ENCODE results near the gene ART1. TPM values are rescaled to one million over a fixed set of nuclear protein-coding genes. Genes with fewer than 3 reads are reported as not detected.
"Not testable (repeated sequence)": the region's sequence is repeated elsewhere in the genome, so short reads cannot be mapped to it uniquely, and the experiment has no call there.

The ART1 gene
- polyA plus RNA-seq, 6 donors from 2014 or later, result not detected

DNA sequence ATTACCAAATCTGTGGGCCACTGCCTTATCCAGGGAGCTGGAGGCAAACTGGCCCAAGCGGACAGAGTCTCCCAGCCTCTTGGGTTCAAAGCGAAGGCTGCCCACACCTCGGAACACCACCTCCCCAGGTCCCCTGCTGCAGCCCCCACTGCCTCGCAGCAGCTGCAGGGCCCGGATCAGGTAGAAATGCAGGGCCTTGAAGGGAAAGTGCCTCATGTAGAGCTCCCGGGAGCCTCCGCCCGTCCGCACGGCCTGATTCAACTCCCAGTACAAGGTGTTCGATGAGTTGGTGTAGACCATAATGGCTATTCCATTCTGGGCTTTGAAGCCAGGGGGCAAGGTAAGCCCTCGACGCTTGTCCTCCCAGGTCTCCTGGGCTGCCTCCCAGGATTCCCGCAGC is 5.1 kb upstream of the ART1 start:
- Mint-ChIP-seq H3K4me3 (no peak overlapping the region), H3K27ac (no peak overlapping the region), H3K4me1 (peaks cover 6 to 12% (median 10%) of the 10 kb centered on the region in 3 donors), H3K36me3 (peaks cover 0 to 15% of the 10 kb centered on the region in 2 donors), H3K9me3 (peaks cover 0 to 7% (median 2%) of the 10 kb centered on the region in 7 donors), H3K27me3 (peaks cover 16 to 68% (median 47%) of the 10 kb centered on the region in 3 donors)
- DNase-seq (no peak), ATAC-seq (ENCODE audit: low read depth in 2 of 2) (no peak)

DNA sequence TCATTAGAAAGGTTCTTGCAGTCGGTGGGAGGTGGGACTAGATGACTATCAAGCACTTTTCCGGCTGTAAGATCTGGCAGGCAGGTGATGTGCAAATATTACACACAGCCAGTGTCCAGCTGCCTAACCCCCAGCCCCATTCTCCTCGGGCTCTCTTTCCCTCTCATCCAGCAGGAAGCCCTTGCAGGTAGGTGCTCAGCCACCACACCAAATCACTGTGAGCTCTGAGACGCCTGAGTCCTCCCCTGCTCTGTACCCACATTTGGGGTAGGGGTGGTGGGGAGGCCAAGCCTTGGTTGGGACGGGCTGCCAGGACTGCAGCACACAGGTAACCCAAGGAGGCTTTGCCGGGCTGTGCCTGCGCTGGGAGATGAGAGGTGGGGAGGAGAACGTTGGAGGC is 3.7 kb upstream of the ART1 start:
- H3K27me3 Mint-ChIP-seq, result peaks cover 25 to 69% (median 61%) of the 10 kb centered on the region in 3 donors
- H3K9me3 Mint-ChIP-seq, result peaks cover 0 to 11% (median 2%) of the 10 kb centered on the region in 7 donors
- peaks cover 0 to 18% of the 10 kb centered on the region in 2 donors for H3K36me3 Mint-ChIP-seq
- H3K4me3 Mint-ChIP-seq, result peak overlapping the region in 7 of 8 donors; percentile 56 to 89 (median 75)
- H3K4me1 Mint-ChIP-seq, result peaks cover 6 to 12% (median 10%) of the 10 kb centered on the region in 3 donors
- H3K27ac Mint-ChIP-seq, result peak overlapping the region in 3 of 6 donors; percentile 47 to 89 (median 65)
- no peak for ATAC-seq (ENCODE audit: low read depth in 2 of 2)
- DNase-seq, result no peak

DNA sequence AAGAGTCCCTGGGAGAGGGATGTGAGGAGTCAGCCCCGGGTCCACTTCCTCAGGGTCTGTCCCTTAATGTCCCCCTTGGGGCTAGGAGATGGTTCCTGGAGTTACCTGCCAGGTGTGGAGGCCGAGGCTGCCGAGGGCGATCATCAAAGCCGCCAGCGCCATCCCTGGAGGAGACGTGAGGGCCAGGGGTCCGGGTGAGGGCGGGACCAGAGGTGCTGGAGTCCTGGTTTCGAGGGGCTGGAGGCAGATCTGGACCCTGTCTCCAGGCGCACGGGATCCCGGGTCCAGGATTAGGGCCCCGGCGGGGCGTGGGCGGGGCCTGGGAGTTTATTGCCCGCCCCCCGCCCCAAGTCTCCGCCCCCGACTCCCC is 3.2 kb upstream of the ART1 start, which contains the start of gene ART5:
ART5 (minus strand) TSS at position 292 of the 370 bp plus-strand sequence; CDS start at position 162, 130 bp downstream.
- DNase-seq (no peak), ATAC-seq (ENCODE audit: low read depth in 2 of 2) (no peak)
- Mint-ChIP-seq H3K4me1 (peaks cover 6 to 12% (median 10%) of the 10 kb centered on the region in 3 donors), H3K9me3 (peaks cover 0 to 11% (median 2%) of the 10 kb centered on the region in 7 donors), H3K36me3 (peaks cover 0 to 18% of the 10 kb centered on the region in 2 donors), H3K4me3 (peak within 1 kb of the TSS; percentile 57 to 89 (median 80)), H3K27ac (peak within 1 kb of the TSS in 4 of 6 donors; percentile 21 to 89 (median 64)), H3K27me3 (peaks cover 30 to 64% (median 61%) of the 10 kb centered on the region in 3 donors)

GRCh38 chr11:3642071-3642951 is 2.6 kb upstream of the ART1 start:
- H3K27me3 Mint-ChIP-seq, result peaks cover 32 to 63% (median 61%) of the 10 kb centered on the region in 3 donors
- peaks cover 6 to 12% (median 10%) of the 10 kb centered on the region in 3 donors for H3K4me1 Mint-ChIP-seq
- H3K9me3 Mint-ChIP-seq, result peaks cover 0 to 11% (median 2%) of the 10 kb centered on the region in 7 donors
- DNase-seq (peak; percentile 32), ATAC-seq (ENCODE audit: low read depth in 2 of 2) (peak; percentile 90 to 92)
- H3K27ac Mint-ChIP-seq, result peak overlapping the region in 3 of 6 donors; percentile 21 to 64 (median 52)
- H3K36me3 Mint-ChIP-seq, result peaks cover 0 to 18% of the 10 kb centered on the region in 2 donors
- peak overlapping the region; percentile 57 to 88 (median 75) for H3K4me3 Mint-ChIP-seq

- H3K27me3 Mint-ChIP-seq, result peaks cover 38 to 68% (median 61%) of the 10 kb centered on the region in 3 donors
- peaks cover 6 to 12% (median 10%) of the 10 kb centered on the region in 3 donors for H3K4me1 Mint-ChIP-seq
- H3K27ac Mint-ChIP-seq; DNase-seq; ATAC-seq (ENCODE audit: low read depth in 2 of 2): not testable (repeated sequence)
- H3K36me3 Mint-ChIP-seq, result peaks cover 0 to 18% of the 10 kb centered on the region in 2 donors
- H3K4me3 Mint-ChIP-seq, result peak overlapping the region in 5 of 8 donors; percentile 55 to 85 (median 75)
- H3K9me3 Mint-ChIP-seq, result peaks cover 0 to 11% (median 2%) of the 10 kb centered on the region in 7 donors
These were observed 1.8 kb upstream of the ART1 start for GRCh38 chr11:3643102-3643546.

GRCh38 chr11:3645552-3645951 is 624 bp downstream of the ART1 start:
- DNase-seq, result no peak
- no peak overlapping the region for H3K4me3 Mint-ChIP-seq

DNA sequence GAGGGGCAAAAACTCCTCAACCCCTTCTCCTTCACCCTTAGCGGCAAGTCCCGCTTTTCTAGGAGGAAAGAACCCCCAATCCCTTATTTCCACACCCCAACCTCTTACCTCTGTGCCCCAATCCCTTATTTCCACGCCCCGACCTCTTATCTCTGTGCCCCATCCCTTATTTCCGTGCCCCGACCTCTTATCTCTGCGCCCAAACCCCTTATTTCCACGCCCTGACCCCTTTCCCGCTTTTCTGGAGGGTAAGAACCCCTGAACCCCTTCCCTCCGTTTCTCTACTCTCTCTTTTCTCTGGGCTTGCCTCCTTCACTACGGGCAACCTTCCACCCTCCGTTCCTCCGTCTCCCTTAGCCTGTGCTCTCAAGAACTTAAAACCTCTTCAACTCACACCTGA is 3.9 kb downstream of the ART1 start:
- H3K4me3 Mint-ChIP-seq; H3K27ac Mint-ChIP-seq; ATAC-seq (ENCODE audit: low read depth in 2 of 2); DNase-seq; H3K4me1 Mint-ChIP-seq: not testable (repeated sequence)
- H3K9me3 Mint-ChIP-seq, result peaks cover 0 to 11% (median 2%) of the 10 kb centered on the region in 7 donors
- H3K27me3 Mint-ChIP-seq, result peaks cover 23 to 74% (median 62%) of the 10 kb centered on the region in 3 donors
- H3K36me3 Mint-ChIP-seq, result peaks cover 0 to 11% of the 10 kb centered on the region in 2 donors

More at GRCh38 chr11:3645552-3645951, 624 bp downstream of the ART1 start:
- Mint-ChIP-seq H3K27ac (no peak overlapping the region), H3K36me3 (peaks cover 0 to 18% of the 10 kb centered on the region in 2 donors), H3K4me1 (peaks cover 6 to 12% (median 10%) of the 10 kb centered on the region in 3 donors), H3K27me3 (peaks cover 44 to 82% (median 53%) of the 10 kb centered on the region in 3 donors), H3K9me3 (peaks cover 0 to 11% (median 2%) of the 10 kb centered on the region in 7 donors)
- no peak for ATAC-seq (ENCODE audit: low read depth in 2 of 2)

DNA sequence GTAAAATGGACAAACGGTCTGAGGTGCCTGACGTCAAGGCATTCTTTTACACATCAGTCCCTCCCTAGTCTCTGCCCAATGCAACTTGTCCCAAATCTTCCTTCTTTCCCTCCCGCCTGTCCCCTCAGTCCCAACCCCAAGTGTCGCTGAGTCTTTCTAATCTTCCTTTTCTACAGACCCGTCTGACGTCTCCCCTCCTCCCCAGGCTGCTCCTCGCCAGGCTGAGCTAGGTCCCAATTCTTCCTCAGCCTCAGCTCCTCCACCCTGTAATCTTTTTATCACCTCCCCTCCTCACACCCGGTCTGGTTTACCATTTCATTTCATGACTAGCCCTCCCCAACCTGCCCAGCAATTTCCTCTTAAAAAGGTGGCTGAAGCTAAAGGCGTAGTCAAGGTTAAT is 4.4 kb downstream of the ART1 start:
- H3K4me3 Mint-ChIP-seq; ATAC-seq (ENCODE audit: low read depth in 2 of 2): not testable (repeated sequence)

GRCh38 chr11:3652514-3652913 is 7.6 kb downstream of the ART1 start:
- H3K9me3 Mint-ChIP-seq; H3K4me3 Mint-ChIP-seq; H3K27ac Mint-ChIP-seq; H3K36me3 Mint-ChIP-seq; DNase-seq; ATAC-seq (ENCODE audit: low read depth in 2 of 2); H3K4me1 Mint-ChIP-seq: not testable (repeated sequence)
- peaks cover 0 to 47% (median 43%) of the 10 kb centered on the region in 3 donors for H3K27me3 Mint-ChIP-seq

More for the DNA sequence above, 4.4 kb downstream of the ART1 start:
- not testable (repeated sequence) for H3K4me1 Mint-ChIP-seq, H3K9me3 Mint-ChIP-seq, H3K36me3 Mint-ChIP-seq, DNase-seq
- peak overlapping the region in 1 of 6 donors; percentile 67 for H3K27ac Mint-ChIP-seq
- H3K27me3 Mint-ChIP-seq, result peaks cover 18 to 69% (median 60%) of the 10 kb centered on the region in 3 donors

- Mint-ChIP-seq H3K4me3 (no peak overlapping the region), H3K27me3 (peaks cover 10 to 29% (median 22%) of the 10 kb centered on the region in 3 donors), H3K27ac (no peak overlapping the region), H3K9me3 (no peaks in the 10 kb centered on the region), H3K36me3 (no peaks in the 10 kb centered on the region), H3K4me1 (no peaks in the 10 kb centered on the region)
- ATAC-seq (ENCODE audit: low read depth in 2 of 2) (no peak), DNase-seq (no peak)
These were observed 10.6 kb downstream of the ART1 start for GRCh38 chr11:3655547-3655946.

DNA sequence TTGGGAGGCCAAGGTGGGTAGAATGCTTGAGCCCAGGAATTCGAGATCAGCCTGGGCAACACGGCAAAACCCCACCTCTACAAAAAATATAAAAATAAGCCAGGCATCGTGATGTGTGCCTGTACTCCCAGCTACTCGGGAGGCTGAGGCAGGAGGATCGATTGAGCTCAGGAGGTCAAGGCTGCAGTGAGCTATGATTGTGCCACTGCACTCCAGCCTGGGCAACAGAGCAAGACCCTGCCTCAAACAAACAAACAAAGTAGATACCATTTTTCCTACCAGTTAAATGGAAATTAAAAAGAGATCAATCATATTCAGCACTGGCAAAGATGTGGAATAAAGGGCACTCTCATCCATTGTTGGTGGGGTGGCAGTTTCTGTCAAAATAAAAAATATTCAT is 12.4 kb downstream of the ART1 start:
- Mint-ChIP-seq H3K27ac (peak overlapping the region in 1 of 6 donors; percentile 42), H3K27me3 (peaks cover 8 to 15% (median 10%) of the 10 kb centered on the region in 3 donors)
- not testable (repeated sequence) for H3K9me3 Mint-ChIP-seq; ATAC-seq (ENCODE audit: low read depth in 2 of 2); DNase-seq; H3K4me3 Mint-ChIP-seq; H3K4me1 Mint-ChIP-seq; H3K36me3 Mint-ChIP-seq

GRCh38 chr11:3658252-3658651 is 13.3 kb downstream of the ART1 start:
- DNase-seq (no peak), ATAC-seq (ENCODE audit: low read depth in 2 of 2) (no peak)
- Mint-ChIP-seq H3K4me1 (peaks cover 0 to 4% (median 0%) of the 10 kb centered on the region in 3 donors), H3K36me3 (no peaks in the 10 kb centered on the region), H3K27me3 (peaks cover 8 to 15% (median 10%) of the 10 kb centered on the region in 3 donors), H3K4me3 (no peak overlapping the region), H3K27ac (no peak overlapping the region), H3K9me3 (no peaks in the 10 kb centered on the region)
